Measurements from ENCODE around the gene SPATA6. TPM values are rescaled to one million over a fixed set of nuclear protein-coding genes. Genes with fewer than 3 reads are reported as not detected.
A peak's percentile ranks its signal among the peaks of the same experiment; 100 is the strongest.

SPATA6 gene
- total and polyA plus RNA-seq, 2 of the 13 experiments (the other 11 are each of a cell fraction or from before 2014, with no cell fraction given): 0.81 to 3.3 TPM

DNA sequence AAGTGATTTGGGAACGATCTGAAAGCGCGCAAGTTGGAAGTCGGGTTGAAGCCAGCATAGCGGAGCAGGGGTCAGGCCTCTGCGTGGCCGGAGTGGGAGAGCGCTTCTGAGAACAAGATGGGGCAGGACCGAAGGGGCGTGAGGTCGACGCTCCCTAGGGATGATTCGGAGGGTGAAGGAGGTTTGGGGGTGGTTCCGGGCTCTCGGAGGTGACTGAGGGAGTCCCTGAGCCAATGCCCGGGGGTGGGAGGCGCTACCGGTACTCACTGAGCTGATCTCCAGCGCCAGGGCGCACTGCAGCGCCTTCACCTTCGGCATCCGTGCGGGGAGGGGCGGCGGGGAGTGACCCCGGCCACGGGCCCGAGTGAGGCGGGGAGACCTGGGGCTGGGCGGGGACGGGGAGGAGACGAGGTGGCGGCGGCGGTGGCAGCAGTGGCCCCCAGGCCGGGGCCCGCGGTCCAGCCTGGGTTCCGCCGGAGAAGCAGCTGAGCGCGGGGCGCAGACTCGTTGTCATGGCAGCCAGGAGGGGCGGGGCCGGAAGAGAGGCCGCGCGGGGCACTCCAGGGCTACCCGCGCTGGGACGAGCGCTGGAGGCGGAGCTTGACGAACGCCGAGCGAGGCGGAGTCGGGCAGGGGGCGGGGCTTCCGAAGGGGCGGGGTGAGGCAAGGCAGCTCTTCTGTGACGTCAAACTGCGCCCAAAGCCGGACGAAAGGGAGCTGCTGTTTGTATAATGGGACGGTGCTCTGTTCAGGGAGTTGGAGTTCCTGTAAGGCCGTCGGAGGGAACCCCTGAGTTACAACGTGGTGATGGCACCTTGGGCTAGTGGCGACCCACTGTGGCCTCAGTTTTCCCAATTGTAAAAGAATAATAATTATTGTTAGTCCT, at the start of gene SPATA6 (continued):
- TF ChIP-seq, protein P1, sequence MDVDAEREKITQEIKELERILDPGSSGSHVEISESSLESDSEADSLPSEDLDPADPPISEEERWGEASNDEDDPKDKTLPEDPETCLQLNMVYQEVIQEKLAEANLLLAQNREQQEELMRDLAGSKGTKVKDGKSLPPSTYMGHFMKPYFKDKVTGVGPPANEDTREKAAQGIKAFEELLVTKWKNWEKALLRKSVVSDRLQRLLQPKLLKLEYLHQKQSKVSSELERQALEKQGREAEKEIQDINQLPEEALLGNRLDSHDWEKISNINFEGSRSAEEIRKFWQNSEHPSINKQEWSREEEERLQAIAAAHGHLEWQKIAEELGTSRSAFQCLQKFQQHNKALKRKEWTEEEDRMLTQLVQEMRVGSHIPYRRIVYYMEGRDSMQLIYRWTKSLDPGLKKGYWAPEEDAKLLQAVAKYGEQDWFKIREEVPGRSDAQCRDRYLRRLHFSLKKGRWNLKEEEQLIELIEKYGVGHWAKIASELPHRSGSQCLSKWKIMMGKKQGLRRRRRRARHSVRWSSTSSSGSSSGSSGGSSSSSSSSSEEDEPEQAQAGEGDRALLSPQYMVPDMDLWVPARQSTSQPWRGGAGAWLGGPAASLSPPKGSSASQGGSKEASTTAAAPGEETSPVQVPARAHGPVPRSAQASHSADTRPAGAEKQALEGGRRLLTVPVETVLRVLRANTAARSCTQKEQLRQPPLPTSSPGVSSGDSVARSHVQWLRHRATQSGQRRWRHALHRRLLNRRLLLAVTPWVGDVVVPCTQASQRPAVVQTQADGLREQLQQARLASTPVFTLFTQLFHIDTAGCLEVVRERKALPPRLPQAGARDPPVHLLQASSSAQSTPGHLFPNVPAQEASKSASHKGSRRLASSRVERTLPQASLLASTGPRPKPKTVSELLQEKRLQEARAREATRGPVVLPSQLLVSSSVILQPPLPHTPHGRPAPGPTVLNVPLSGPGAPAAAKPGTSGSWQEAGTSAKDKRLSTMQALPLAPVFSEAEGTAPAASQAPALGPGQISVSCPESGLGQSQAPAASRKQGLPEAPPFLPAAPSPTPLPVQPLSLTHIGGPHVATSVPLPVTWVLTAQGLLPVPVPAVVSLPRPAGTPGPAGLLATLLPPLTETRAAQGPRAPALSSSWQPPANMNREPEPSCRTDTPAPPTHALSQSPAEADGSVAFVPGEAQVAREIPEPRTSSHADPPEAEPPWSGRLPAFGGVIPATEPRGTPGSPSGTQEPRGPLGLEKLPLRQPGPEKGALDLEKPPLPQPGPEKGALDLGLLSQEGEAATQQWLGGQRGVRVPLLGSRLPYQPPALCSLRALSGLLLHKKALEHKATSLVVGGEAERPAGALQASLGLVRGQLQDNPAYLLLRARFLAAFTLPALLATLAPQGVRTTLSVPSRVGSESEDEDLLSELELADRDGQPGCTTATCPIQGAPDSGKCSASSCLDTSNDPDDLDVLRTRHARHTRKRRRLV (CRISPR knock-in tag; IDR thresholded peaks at IDR 0.05): no peak
- TF ChIP-seq MZF1 (CRISPR knock-in tag; IDR thresholded peaks at IDR 0.05; ENCODE audit: borderline replicate concordance) (no peak), DNMT1 (CRISPR knock-in tag; IDR thresholded peaks at IDR 0.05) (no peak), ZNF280B (CRISPR knock-in tag; IDR thresholded peaks at IDR 0.05; ENCODE audit: borderline replicate concordance) (no peak), ZFP36L2 (CRISPR knock-in tag; IDR thresholded peaks at IDR 0.05) (no peak), ETV5 (CRISPR knock-in tag; IDR thresholded peaks at IDR 0.05; ENCODE audit: borderline replicate concordance) (peak; percentile 72; the same call in 1 of the 2 replicates), ZNF790 (CRISPR knock-in tag; IDR thresholded peaks at IDR 0.05; ENCODE audit: borderline replicate concordance) (no peak), TCF12 (IDR thresholded peaks at IDR 0.05) (no peak), TCF12 (CRISPR knock-in tag; IDR thresholded peaks at IDR 0.05) (no peak), ZNF256 (CRISPR knock-in tag; conservative IDR thresholded peaks at IDR 0.05) (no peak), GABPB1 (CRISPR knock-in tag; IDR thresholded peaks at IDR 0.05) (peak; percentile 90), SSRP1 (CRISPR knock-in tag; IDR thresholded peaks at IDR 0.05) (no peak), SATB2 (CRISPR knock-in tag; IDR thresholded peaks at IDR 0.05) (no peak), ZSCAN30 (CRISPR knock-in tag; IDR thresholded peaks at IDR 0.05) (no peak)
- TF ChIP-seq, protein P2, sequence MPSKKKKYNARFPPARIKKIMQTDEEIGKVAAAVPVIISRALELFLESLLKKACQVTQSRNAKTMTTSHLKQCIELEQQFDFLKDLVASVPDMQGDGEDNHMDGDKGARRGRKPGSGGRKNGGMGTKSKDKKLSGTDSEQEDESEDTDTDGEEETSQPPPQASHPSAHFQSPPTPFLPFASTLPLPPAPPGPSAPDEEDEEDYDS (CRISPR knock-in tag; IDR thresholded peaks at IDR 0.05): 0 out of 2 replicates have a peak, but pooled peaks have one; percentile 14
- TF ChIP-seq, protein P3, sequence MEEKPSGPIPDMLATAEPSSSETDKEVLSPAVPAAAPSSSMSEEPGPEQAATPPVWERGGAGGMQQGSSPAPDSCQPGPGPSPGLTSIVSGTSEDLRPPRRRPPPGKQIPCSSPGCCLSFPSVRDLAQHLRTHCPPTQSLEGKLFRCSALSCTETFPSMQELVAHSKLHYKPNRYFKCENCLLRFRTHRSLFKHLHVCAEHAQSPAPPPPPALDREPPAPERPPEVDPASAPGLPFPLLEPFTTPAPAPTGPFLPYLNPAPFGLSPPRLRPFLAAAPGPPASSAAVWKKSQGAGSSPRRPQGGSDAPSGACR (CRISPR knock-in tag; IDR thresholded peaks at IDR 0.05): 0 out of 2 replicates have a peak, but pooled peaks have one; percentile 11
- TF ChIP-seq, protein P4, sequence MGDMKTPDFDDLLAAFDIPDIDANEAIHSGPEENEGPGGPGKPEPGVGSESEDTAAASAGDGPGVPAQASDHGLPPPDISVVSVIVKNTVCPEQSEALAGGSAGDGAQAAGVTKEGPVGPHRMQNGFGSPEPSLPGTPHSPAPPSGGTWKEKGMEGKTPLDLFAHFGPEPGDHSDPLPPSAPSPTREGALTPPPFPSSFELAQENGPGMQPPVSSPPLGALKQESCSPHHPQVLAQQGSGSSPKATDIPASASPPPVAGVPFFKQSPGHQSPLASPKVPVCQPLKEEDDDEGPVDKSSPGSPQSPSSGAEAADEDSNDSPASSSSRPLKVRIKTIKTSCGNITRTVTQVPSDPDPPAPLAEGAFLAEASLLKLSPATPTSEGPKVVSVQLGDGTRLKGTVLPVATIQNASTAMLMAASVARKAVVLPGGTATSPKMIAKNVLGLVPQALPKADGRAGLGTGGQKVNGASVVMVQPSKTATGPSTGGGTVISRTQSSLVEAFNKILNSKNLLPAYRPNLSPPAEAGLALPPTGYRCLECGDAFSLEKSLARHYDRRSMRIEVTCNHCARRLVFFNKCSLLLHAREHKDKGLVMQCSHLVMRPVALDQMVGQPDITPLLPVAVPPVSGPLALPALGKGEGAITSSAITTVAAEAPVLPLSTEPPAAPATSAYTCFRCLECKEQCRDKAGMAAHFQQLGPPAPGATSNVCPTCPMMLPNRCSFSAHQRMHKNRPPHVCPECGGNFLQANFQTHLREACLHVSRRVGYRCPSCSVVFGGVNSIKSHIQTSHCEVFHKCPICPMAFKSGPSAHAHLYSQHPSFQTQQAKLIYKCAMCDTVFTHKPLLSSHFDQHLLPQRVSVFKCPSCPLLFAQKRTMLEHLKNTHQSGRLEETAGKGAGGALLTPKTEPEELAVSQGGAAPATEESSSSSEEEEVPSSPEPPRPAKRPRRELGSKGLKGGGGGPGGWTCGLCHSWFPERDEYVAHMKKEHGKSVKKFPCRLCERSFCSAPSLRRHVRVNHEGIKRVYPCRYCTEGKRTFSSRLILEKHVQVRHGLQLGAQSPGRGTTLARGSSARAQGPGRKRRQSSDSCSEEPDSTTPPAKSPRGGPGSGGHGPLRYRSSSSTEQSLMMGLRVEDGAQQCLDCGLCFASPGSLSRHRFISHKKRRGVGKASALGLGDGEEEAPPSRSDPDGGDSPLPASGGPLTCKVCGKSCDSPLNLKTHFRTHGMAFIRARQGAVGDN (CRISPR knock-in tag; IDR thresholded peaks at IDR 0.05): peak; percentile 54; the same call in 1 of the 2 replicates

Data from HepG2 (cell line).